Liver (tissue), 9 donors: ENCODE measurements around the gene CNTD1. TPM values are rescaled to one million over a fixed set of nuclear protein-coding genes. Genes with fewer than 3 reads are reported as not detected.
"Not testable (repeated sequence)": the region's sequence is repeated elsewhere in the genome, so short reads cannot be mapped to it uniquely, and the experiment has no call there.

Experiments
- DNase-seq: peaks from one replicate; pipeline ENCODE4 v3.0.0-alpha.2; 2017; ENCODE audit warnings: low spot score
- H3K27ac ChIP-seq, 2 donors: one replicate each; pipeline ENCODE4 v1.7.0; 2013; ENCODE audit warnings: inconsistent platforms in 2 of 2, low read length in 2 of 2, control low read depth in 1 of 2, low read depth in 1 of 2, mild to moderate bottlenecking in 1 of 2
- H3K27me3 ChIP-seq, 4 donors: one replicate each; pipeline versions ENCODE4 v1.6.1 to v1.7.0; 2013; ENCODE audit warnings: low read length in 3 of 4, inconsistent platforms in 1 of 4, mild to moderate bottlenecking in 1 of 4, moderate library complexity in 1 of 4; ENCODE audit not compliant: control insufficient read depth in 4 of 4, insufficient read depth in 4 of 4
- H3K36me3 ChIP-seq, 4 donors: one replicate each; pipeline versions ENCODE4 v1.6.1 to v1.7.0; 2013; ENCODE audit warnings: low read length in 3 of 4, mild to moderate bottlenecking in 3 of 4, low read depth in 1 of 4, moderate library complexity in 1 of 4; ENCODE audit not compliant: control insufficient read depth in 4 of 4, insufficient read depth in 3 of 4
- H3K4me1 ChIP-seq, 4 donors: one replicate each; pipeline versions ENCODE4 v1.6.1 to v1.7.0; 2013; ENCODE audit warnings: low read length in 3 of 4, mild to moderate bottlenecking in 3 of 4, moderate library complexity in 1 of 4; ENCODE audit not compliant: control insufficient read depth in 4 of 4, insufficient read depth in 4 of 4
- H3K4me3 ChIP-seq, 3 donors: one replicate each; pipeline versions ENCODE4 v1.6.1 to v1.7.0; 2013; ENCODE audit warnings: low read length in 3 of 3, control low read depth in 1 of 3, low read depth in 1 of 3, mild to moderate bottlenecking in 1 of 3
- H3K9ac ChIP-seq, 2 donors: one replicate each; pipeline ENCODE4 v1.7.0; 2013; ENCODE audit warnings: low read length in 2 of 2, mild to moderate bottlenecking in 2 of 2, moderate library complexity in 2 of 2, control low read depth in 1 of 2, low read depth in 1 of 2
- H3K9me3 ChIP-seq, 4 donors: one replicate each; pipeline versions ENCODE4 v1.6.1 to v1.7.0; 2013; ENCODE audit warnings: low read length in 3 of 4; ENCODE audit not compliant: control insufficient read depth in 4 of 4
- EGR1 ChIP-seq, 2 donors: IDR thresholded peaks; 2 replicates each; pipeline ENCODE4 v1.6.1; 2016 to 2018; ENCODE audit warnings: antibody characterized with exemption in 2 of 2, low read depth in 2 of 2
- FOXA1 ChIP-seq: IDR thresholded peaks from 2 replicates; pipeline ENCODE4 v1.6.1; 2016; ENCODE audit warnings: antibody characterized with exemption
- FOXA2 ChIP-seq: IDR thresholded peaks from 2 replicates; pipeline ENCODE4 v1.6.1; 2016; ENCODE audit warnings: antibody characterized with exemption
- GABPA ChIP-seq, 2 donors: IDR thresholded peaks in 1 of 2; conservative IDR thresholded peaks in 1 of 2; 2 replicates each; pipeline ENCODE4 v1.6.1; 2016; ENCODE audit warnings: antibody characterized with exemption in 2 of 2, mild to moderate bottlenecking in 1 of 2, moderate library complexity in 1 of 2
- HNF4A ChIP-seq, 2 donors: conservative IDR thresholded peaks; 2 replicates each; pipeline ENCODE4 v1.6.1; 2016; ENCODE audit warnings: antibody characterized with exemption in 2 of 2, mild to moderate bottlenecking in 2 of 2
- HNF4G ChIP-seq: IDR thresholded peaks from 2 replicates; pipeline ENCODE4 v1.6.1; 2016; ENCODE audit warnings: antibody characterized with exemption
- JUND ChIP-seq, 2 donors: IDR thresholded peaks; 2 replicates each; pipeline ENCODE4 v1.6.1; 2016; ENCODE audit warnings: antibody characterized with exemption in 2 of 2
- NR2F2 ChIP-seq: IDR thresholded peaks from 2 replicates; pipeline ENCODE4 v1.6.1; 2016; ENCODE audit warnings: antibody characterized with exemption
- RAD21 ChIP-seq, 2 donors: IDR thresholded peaks; 2 replicates each; pipeline ENCODE4 v1.6.1; 2016; ENCODE audit warnings: antibody characterized with exemption in 2 of 2, mild to moderate bottlenecking in 2 of 2
- RXRA ChIP-seq, 2 donors: IDR thresholded peaks; 2 replicates each; pipeline ENCODE4 v1.6.1; 2017 to 2018; ENCODE audit warnings: antibody characterized with exemption in 2 of 2, mild to moderate bottlenecking in 1 of 2
- TAF1 ChIP-seq: conservative IDR thresholded peaks from 2 replicates; pipeline ENCODE4 v1.6.1; 2016; ENCODE audit warnings: antibody characterized with exemption, mild to moderate bottlenecking
- YY1 ChIP-seq: IDR thresholded peaks from 2 replicates; pipeline ENCODE4 v1.6.1; 2016; ENCODE audit warnings: antibody characterized with exemption, mild to moderate bottlenecking
- WGBS: extraction: QIAGEN DNeasy Blood & Tissue Kit; methylation state at CpG from one replicate; pipeline ENCODE4 v1.1.7; 2013; 5-methylcytosine and 5-hydroxymethylcytosine counted together
- polyA plus RNA-seq, 2 donors: library from polyadenylated mRNA; stranded (reverse) in 1 of 2; unstranded in 1 of 2; fragments of 200-250 nt in 1 of 2; fragments of >200 nt in 1 of 2; fragmentation: Nextera tagmentation in 1 of 2; extraction: Ambion mirVana in 1 of 2; gene quantifications; one replicate each; pipeline versions ENCODE4 v1.2.1 to v1.2.3, GENCODE V29; 2013 to 2015
- total RNA-seq, 2 donors: library from RNA; depleted of rRNA; stranded (reverse); fragments of >200 nt; gene quantifications; one replicate each; pipeline ENCODE4 v1.2.3, GENCODE V29; 2014
- TF ChIP-seq, protein P1 (sequence below): IDR thresholded peaks from 2 replicates; pipeline ENCODE4 v1.6.1; 2016; ENCODE audit warnings: antibody characterized with exemption
- TF ChIP-seq, protein P2 (sequence below): fragments of 150-350 bp; IDR thresholded peaks from 2 replicates; pipeline ENCODE4 v1.5.1; 2017; ENCODE audit warnings: improper control_type of control experiment, low read depth, low read length; ENCODE audit not compliant: missing input control
- TF ChIP-seq, protein P3 (sequence below): IDR thresholded peaks from 2 replicates; pipeline ENCODE4 v1.6.1; 2016; ENCODE audit warnings: antibody characterized with exemption, mild to moderate bottlenecking
- TF ChIP-seq, protein P4 (sequence below): IDR thresholded peaks from 2 replicates; pipeline ENCODE4 v1.6.1; 2016; ENCODE audit warnings: antibody characterized with exemption
- TF ChIP-seq, protein P5 (sequence below): IDR thresholded peaks from 2 replicates; pipeline ENCODE4 v1.6.1; 2016; ENCODE audit warnings: antibody characterized with exemption
- donor health status: healthy.
- donor health status: healthy.
- donor health status: healthy.
- donor health status: healthy.
- donor health status: healthy.

Gene CNTD1
- total and polyA plus RNA-seq, 4 donors = 0.28 to 0.93 (median 0.89) TPM; not detected in 1

DNA sequence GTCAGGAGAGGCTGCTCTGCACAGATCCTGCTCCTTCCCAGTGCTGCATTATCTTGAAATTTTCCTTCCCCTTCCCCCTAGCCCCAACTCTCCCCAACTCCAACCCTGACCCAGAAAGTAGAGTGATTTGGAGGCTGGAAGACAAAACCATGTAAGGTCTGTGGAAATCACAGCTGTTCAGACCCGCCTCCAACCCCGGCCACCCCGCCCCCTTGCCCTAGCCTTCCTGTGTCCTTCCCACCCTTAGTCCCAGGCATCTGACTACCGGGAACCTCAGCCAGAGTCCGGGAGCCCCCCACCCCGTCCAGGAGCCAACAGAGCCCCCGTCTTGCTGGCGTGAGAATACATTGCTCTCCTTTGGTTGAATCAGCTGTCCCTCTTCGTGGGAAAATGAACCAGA lies 52.3 kb downstream of the CNTD1 start, which contains the start of gene AOC3:
TSS of gene AOC3 (plus strand) at position 246 of the 400 bp plus-strand sequence. CDS start at position 391, 145 bp downstream.
- Histone ChIP-seq H3K4me3 (peak within 1 kb of the TSS in 1 of 3 donors; percentile 14), H3K9ac (no peak within 1 kb of the TSS)
- no peak for DNase-seq

DNA sequence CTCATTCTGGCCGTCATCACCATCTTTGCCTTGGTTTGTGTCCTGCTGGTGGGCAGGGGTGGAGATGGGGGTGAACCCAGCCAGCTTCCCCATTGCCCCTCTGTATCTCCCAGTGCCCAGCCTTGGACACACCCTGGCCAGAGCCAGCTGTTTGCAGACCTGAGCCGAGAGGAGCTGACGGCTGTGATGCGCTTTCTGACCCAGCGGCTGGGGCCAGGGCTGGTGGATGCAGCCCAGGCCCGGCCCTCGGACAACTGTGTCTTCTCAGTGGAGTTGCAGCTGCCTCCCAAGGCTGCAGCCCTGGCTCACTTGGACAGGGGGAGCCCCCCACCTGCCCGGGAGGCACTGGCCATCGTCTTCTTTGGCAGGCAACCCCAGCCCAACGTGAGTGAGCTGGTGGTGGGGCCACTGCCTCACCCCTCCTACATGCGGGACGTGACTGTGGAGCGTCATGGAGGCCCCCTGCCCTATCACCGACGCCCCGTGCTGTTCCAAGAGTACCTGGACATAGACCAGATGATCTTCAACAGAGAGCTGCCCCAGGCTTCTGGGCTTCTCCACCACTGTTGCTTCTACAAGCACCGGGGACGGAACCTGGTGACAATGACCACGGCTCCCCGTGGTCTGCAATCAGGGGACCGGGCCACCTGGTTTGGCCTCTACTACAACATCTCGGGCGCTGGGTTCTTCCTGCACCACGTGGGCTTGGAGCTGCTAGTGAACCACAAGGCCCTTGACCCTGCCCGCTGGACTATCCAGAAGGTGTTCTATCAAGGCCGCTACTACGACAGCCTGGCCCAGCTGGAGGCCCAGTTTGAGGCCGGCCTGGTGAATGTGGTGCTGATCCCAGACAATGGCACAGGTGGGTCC lies 52.9 kb downstream of the CNTD1 start:
- H3K36me3 ChIP-seq, DNase-seq, H3K9ac ChIP-seq, H3K9me3 ChIP-seq, H3K27me3 ChIP-seq: not testable (repeated sequence)
- H3K27ac ChIP-seq = peak overlapping the region in 1 of 2 donors; percentile 24
- H3K4me3 ChIP-seq = peak overlapping the region in 1 of 3 donors; percentile 14
- peaks cover 0 to 27% (median 25%) of the 10 kb centered on the region in 4 donors for H3K4me1 ChIP-seq
- WGBS = 86% methylated on average over 25 of the region's 28 CpGs

More for the DNA sequence above, 52.3 kb downstream of the CNTD1 start, which contains the start of gene AOC3:
- Histone ChIP-seq H3K27me3 (no peaks in the 10 kb centered on the region), H3K27ac (peak within 1 kb of the TSS; percentile 17 to 36), H3K4me1 (peaks cover 0 to 25% (median 24%) of the 10 kb centered on the region in 4 donors), H3K36me3 (no peaks in the 10 kb centered on the region), H3K9me3 (no peaks in the 10 kb centered on the region)
- WGBS = 57% methylated on average over 9 of the region's 9 CpGs
- TF ChIP-seq FOXA2 = no peak
- no peak for TF ChIP-seq RAD21 (IDR thresholded peaks at IDR 0.05)
- TF ChIP-seq, protein P1, sequence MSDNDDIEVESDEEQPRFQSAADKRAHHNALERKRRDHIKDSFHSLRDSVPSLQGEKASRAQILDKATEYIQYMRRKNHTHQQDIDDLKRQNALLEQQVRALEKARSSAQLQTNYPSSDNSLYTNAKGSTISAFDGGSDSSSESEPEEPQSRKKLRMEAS = no peak
- TF ChIP-seq, protein P2, sequence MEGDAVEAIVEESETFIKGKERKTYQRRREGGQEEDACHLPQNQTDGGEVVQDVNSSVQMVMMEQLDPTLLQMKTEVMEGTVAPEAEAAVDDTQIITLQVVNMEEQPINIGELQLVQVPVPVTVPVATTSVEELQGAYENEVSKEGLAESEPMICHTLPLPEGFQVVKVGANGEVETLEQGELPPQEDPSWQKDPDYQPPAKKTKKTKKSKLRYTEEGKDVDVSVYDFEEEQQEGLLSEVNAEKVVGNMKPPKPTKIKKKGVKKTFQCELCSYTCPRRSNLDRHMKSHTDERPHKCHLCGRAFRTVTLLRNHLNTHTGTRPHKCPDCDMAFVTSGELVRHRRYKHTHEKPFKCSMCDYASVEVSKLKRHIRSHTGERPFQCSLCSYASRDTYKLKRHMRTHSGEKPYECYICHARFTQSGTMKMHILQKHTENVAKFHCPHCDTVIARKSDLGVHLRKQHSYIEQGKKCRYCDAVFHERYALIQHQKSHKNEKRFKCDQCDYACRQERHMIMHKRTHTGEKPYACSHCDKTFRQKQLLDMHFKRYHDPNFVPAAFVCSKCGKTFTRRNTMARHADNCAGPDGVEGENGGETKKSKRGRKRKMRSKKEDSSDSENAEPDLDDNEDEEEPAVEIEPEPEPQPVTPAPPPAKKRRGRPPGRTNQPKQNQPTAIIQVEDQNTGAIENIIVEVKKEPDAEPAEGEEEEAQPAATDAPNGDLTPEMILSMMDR = no peak
- TF ChIP-seq YY1 = no peak
- no peak for TF ChIP-seq HNF4A (conservative IDR thresholded peaks at IDR 0.05)
- no peak for TF ChIP-seq RXRA (IDR thresholded peaks at IDR 0.05)
- TF ChIP-seq, protein P3, sequence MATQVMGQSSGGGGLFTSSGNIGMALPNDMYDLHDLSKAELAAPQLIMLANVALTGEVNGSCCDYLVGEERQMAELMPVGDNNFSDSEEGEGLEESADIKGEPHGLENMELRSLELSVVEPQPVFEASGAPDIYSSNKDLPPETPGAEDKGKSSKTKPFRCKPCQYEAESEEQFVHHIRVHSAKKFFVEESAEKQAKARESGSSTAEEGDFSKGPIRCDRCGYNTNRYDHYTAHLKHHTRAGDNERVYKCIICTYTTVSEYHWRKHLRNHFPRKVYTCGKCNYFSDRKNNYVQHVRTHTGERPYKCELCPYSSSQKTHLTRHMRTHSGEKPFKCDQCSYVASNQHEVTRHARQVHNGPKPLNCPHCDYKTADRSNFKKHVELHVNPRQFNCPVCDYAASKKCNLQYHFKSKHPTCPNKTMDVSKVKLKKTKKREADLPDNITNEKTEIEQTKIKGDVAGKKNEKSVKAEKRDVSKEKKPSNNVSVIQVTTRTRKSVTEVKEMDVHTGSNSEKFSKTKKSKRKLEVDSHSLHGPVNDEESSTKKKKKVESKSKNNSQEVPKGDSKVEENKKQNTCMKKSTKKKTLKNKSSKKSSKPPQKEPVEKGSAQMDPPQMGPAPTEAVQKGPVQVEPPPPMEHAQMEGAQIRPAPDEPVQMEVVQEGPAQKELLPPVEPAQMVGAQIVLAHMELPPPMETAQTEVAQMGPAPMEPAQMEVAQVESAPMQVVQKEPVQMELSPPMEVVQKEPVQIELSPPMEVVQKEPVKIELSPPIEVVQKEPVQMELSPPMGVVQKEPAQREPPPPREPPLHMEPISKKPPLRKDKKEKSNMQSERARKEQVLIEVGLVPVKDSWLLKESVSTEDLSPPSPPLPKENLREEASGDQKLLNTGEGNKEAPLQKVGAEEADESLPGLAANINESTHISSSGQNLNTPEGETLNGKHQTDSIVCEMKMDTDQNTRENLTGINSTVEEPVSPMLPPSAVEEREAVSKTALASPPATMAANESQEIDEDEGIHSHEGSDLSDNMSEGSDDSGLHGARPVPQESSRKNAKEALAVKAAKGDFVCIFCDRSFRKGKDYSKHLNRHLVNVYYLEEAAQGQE = no peak
- no peak for TF ChIP-seq GABPA (IDR thresholded peaks at IDR 0.05 in 1 of 2, conservative IDR thresholded peaks at IDR 0.05 in 1 of 2)
- TF ChIP-seq JUND (IDR thresholded peaks at IDR 0.05) = no peak
- TF ChIP-seq, protein P4, sequence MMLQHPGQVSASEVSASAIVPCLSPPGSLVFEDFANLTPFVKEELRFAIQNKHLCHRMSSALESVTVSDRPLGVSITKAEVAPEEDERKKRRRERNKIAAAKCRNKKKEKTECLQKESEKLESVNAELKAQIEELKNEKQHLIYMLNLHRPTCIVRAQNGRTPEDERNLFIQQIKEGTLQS = no peak
- TF ChIP-seq HNF4G = no peak
- TF ChIP-seq EGR1 (IDR thresholded peaks at IDR 0.05; ENCODE audit: low read depth in 2 of 2) = no peak
- no peak for TF ChIP-seq NR2F2
- TF ChIP-seq FOXA1 = no peak
- TF ChIP-seq, protein P5, sequence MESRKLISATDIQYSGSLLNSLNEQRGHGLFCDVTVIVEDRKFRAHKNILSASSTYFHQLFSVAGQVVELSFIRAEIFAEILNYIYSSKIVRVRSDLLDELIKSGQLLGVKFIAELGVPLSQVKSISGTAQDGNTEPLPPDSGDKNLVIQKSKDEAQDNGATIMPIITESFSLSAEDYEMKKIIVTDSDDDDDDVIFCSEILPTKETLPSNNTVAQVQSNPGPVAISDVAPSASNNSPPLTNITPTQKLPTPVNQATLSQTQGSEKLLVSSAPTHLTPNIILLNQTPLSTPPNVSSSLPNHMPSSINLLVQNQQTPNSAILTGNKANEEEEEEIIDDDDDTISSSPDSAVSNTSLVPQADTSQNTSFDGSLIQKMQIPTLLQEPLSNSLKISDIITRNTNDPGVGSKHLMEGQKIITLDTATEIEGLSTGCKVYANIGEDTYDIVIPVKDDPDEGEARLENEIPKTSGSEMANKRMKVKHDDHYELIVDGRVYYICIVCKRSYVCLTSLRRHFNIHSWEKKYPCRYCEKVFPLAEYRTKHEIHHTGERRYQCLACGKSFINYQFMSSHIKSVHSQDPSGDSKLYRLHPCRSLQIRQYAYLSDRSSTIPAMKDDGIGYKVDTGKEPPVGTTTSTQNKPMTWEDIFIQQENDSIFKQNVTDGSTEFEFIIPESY = no peak
- no peak for TF ChIP-seq TAF1
